GM19397 (cell line): ENCODE results near the gene DAND5.
A peak's percentile ranks its signal among the peaks of the same experiment; 100 is the strongest.
"Not testable (repeated sequence)": the region's sequence is repeated elsewhere in the genome, so short reads cannot be mapped to it uniquely, and the experiment has no call there.

ENCODE experiments used
- ATAC-seq: cut with Tn5 transposase; IDR thresholded peaks from one replicate; pipeline ENCODE4 v1.9.1; 2021; ENCODE audit warnings: mild to moderate bottlenecking, moderate library complexity; ENCODE audit not compliant: unreplicated experiment

Gene DAND5

DNA sequence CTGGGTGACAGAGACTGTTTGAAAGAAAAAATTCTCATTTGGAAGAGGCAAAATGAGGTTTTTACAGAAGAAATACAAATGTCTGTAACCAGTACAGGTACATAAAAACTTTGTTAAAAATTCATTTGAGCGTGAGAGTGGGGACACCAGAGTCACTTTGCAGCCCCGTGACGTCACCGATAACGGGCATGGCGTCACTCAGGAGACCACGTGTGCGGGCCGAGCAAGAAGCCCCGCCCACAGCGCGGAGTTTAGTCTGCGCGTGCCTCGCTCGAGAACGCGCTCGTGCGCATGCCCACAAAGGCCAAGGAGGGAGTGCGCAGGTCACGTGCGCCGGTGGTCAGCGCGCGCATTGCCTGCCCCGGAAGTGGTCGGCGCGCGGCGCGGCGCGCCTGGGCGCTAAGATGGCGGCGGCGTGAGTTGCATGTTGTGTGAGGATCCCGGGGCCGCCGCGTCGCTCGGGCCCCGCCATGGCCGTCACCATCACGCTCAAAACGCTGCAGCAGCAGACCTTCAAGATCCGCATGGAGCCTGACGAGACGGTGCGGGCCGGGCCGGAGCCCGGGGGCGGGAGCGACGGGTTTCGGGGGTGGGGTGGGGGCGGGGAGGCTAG lies 23.8 kb upstream of the DAND5 start, which contains the start of gene RAD23A:
Gene RAD23A (plus strand): TSS at position 384 of the 613 bp plus-strand sequence. CDS start 87 bp downstream, at position 471.
- peak; percentile 81 for ATAC-seq

DNA sequence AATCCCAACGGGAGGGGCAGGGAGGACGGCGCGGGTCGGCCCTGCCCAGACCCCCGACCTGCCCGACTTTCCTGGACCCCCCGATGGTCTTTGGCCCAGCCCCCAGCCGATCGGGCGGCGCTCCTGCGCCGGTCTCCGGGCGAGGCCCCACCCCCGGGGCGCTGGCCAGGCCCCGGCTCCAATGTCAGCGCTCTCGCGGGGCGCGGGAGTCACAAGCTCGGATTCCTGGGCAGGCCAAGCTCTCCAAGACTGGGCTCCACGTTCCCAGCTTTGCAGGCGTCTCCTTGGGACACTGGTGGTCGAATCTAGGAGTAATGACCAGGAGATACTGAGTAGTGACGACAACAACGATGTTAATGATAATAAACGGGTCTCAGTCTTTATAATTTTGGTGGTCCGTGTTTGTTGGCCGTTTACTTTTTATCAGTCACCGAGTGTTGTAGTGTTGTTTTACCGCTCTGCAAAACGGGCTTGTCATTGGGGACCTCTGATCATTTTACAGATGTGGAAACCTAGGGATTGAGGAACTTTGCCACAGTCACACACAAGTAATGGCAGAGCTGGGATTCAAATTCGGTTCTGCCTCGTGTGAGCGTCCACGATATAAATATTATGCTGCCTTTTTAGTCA lies 23.2 kb upstream of the DAND5 start:
- ATAC-seq = peak; percentile 41

DNA sequence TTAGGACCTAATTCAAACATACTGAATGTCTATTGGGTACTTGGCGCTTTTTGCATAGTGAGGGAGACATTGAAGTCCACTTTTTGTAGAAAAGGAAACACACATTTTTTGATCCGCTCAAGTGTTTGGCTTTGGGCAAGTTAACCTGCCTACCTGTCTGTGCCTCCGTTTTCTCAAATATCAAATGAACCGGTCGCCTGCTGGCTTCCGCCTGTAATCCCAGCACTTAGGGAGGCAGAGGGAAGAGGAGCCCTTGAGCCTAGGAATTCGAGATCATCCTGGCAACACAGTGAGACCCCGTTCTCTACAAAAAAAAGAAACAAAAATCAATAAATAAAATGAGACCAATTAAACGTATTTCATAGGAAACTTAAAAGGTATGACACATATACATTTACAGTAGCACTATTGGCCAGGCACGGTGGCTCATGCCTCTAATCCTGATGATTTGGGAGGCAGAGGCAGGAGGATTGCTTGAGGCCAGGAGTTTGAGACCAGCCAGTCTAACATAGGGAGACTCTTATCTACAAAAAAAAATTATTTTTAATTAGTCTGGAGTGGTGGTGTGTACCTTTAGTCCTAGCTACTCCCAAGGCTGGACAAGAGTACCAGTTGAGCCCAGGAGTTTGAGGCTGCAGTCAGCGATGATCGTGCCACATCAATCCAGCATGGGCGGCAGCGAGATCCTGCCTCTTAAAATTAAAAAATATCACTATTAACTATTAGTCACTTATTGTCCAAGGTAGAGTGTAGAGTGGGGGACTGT lies 22.5 kb upstream of the DAND5 start:
- no peak for ATAC-seq

DNA sequence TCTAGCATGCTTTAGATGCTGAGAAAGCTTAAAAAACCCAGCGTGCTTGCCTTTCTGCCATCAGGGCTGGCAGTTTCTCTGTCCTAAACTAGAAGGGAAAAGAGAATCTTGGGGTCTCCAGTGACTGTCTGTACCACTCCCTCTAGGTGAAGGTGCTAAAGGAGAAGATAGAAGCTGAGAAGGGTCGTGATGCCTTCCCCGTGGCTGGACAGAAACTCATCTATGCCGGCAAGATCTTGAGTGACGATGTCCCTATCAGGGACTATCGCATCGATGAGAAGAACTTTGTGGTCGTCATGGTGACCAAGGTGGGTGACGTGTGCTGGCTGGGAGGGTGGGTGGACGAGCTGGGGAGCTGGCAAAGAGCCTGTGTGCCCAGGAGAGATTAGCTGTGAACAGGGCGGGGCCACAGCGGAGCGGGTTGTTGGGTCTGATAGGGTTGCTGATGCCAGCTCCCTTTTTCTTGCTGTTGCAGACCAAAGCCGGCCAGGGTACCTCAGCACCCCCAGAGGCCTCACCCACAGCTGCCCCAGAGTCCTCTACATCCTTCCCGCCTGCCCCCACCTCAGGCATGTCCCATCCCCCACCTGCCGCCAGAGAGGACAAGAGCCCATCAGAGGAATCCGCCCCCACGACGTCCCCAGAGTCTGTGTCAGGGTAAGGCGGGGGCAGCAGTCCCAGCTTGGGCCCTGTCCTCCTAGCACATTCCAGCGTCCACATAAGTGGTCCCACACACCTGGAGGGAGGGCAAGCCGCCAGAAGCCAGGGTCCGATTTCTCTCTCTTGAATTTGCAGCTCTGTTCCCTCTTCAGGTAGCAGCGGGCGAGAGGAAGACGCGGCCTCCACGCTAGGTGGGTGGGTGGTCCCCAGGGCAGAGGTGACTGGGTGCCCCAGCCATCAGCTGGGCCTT lies 21.4 kb upstream of the DAND5 start:
- ATAC-seq = no peak

DNA sequence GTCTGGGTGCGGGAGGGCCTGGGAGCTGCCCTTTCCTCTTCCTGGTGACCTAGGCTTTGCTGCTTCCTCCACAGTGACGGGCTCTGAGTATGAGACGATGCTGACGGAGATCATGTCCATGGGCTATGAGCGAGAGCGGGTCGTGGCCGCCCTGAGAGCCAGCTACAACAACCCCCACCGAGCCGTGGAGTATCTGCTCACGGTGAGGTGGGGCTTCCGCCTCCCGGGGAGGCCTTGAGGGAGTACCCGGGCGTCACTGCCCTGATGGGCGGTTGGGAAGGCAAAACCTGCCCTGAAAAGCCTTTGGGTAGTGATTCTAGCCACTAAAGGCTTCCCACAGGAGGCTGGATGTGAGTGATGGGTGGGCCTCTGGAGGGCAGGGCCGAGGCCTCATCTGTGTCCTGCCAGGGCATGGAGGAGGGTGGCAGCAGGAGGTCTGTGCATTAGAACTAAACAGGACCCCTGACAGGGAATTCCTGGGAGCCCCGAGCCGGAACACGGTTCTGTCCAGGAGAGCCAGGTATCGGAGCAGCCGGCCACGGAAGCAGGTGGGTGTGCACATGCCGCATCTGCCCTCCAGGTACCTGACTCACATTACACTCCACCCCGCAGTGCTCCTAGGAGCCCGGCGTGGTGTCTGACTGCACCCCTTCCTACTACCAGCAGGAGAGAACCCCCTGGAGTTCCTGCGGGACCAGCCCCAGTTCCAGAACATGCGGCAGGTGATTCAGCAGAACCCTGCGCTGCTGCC lies 20.6 kb upstream of the DAND5 start:
- ATAC-seq = no peak

DNA sequence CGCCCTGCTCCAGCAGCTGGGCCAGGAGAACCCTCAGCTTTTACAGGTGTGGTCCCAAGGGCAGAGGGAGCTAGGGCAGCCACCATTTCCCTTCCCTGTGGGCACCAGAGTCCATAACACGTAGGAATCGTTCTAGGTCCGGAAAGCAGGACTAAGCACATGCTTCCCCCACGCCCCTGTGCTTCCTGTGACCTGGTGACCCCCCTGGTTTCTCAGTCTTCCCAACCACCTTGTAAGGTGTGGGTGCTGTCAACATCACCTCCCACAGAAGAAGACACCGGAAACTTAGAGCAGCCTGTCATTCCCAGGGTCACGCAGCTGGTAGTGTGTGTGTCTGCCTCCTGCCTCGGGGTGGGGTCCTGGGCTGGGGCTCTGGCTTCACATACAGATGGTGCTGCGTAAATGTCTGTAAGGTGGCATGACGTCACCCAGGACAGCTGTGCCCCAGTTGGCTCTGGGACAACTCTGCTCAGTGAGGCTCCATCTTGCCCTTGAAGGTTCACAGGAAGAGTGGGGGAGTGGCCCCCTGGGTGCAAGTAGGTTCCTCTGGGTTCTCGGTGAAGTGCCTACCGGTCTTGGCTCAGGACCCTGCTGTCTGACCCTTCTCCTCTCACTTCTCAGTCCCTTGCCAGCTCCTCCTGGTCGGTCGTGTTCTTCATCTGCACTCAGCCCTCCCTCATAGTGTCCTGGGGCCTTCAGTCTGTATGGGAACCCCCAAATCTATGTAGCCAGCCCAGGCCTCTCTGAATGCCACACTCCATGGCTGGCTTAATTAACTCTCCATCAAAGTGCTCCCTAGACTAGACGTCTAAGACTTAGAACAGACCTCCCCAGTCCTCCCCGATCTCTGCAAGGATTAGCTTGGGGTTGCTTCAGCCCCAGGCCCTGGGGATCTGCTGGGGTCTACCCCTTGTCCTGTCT lies 19.8 kb upstream of the DAND5 start:
- no peak for ATAC-seq

DNA sequence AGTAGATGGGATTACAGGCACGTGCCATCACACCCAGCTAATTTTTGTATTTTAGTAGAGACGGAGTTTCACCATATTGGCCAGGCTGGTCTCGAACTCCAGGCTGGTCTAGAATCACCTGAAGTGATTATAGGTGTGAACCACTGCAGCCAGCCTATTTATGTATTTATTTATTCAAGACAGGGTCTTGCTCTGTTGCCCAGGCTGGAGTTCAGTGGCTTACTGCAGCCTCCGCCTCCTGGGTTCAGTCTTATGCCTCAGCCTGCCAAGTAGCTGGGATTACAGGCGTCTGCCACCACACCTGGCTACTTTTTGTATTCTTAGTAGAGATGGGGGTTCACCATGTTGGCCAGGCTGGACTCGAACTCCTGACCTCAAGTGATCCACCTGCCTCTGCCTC lies 17.3 kb upstream of the DAND5 start:
- ATAC-seq = not testable (repeated sequence)

DNA sequence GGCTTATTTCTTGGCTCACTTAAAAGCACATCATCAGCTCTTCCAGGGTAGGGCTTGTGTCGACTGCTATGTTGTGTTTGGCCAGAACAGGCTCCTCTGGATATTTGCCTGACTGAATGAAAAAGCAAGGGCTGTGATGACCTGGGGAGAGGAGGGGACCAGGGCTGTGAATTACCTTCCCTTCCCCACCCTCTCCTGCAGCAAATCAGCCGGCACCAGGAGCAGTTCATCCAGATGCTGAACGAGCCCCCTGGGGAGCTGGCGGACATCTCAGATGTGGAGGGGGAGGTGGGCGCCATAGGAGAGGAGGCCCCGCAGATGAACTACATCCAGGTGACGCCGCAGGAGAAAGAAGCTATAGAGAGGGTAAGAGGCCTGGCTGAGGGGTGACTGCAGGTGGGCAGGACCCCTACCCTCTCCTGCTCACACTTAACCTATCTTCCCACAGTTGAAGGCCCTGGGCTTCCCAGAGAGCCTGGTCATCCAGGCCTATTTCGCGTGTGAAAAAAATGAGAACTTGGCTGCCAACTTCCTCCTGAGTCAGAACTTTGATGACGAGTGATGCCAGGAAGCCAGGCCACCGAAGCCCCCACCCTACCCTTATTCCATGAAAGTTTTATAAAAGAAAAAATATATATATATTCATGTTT lies 16.8 kb upstream of the DAND5 start:
- no peak for ATAC-seq

DNA sequence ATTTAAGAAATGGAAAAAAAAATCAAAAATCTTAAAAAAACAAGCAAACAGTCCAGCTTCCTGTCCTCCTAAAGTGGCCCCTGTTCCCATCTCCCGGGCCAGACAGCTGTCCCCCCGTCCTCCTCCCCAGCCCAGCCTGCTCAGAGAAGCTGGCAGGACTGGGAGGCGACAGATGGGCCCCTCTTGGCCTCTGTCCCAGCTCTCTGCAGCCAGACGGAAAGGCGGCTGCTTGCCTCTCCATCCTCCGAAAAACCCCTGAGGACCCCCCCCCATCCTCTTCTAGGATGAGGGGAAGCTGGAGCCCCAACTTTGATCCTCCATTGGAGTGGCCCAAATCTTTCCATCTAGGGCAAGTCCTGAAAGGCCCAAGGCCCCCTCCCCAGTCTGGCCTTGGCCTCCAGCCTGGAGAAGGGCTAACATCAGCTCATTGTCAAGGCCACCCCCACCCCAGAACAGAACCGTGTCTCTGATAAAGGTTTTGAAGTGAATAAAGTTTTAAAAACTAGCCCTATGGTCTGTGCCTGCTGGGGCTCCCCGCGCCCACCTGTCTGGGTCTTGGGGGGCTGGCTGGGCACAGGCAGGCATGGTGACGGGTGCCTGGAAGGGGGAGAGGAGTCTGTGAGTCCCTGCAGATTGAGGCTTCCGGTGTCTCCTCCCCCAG lies 16.1 kb upstream of the DAND5 start:
- ATAC-seq = no peak

DNA sequence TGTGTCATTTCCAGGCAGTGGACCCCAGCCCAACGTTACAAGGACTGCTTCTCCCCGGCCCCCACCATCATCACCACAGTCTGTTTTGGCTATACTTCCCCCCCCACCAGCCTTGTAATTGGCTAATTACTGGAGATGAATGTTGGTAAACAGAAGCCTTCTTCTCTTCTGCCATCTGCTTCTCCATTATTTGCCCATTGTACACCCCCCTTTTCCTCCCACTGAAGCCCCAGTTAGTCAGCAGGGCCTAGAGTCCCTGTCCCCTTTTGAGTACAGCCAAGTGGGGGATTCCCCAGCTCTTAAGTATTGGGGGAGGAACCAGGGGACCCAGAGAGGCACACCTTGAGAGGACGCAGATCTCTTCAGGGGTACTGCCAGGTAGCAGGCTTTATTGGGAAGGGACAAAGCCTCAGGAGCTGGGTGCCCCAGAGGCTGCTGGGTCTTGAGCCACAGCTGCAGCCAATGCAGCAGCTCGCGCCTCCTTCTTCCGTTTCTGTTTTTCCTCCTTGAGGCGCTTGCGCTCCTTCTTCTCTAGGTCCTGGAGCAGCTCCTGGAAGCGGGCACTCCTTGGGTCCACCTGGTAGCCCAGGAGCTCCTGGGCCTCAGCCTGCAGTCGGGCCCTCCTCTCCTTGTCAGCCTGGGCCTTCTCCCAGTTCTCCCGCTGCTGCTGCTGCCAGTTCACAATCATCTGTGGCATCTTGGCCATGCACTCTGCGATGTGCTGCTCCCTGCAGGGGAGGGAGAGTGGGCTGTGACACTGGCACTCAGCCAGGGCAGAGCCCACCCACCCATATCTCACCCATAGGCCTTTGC lies 15.4 kb upstream of the DAND5 start:
- no peak for ATAC-seq

DNA sequence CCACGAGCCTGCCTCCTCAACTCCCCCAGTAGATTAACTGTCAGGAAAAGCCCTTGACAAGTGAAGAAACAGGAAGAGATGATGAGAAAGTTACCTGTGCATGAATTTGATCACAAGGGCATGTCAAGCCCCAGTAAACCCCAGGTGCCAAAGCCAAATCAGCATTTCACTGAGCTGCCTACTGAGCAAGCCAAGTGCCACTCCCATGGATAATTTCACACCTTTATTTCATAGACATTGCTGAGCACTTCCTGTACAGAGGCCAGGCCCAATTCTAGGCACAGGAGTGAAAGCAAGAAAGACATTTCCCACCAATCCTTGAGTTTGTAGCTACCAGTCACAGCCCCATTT lies 14.8 kb upstream of the DAND5 start:
- ATAC-seq = no peak

DNA sequence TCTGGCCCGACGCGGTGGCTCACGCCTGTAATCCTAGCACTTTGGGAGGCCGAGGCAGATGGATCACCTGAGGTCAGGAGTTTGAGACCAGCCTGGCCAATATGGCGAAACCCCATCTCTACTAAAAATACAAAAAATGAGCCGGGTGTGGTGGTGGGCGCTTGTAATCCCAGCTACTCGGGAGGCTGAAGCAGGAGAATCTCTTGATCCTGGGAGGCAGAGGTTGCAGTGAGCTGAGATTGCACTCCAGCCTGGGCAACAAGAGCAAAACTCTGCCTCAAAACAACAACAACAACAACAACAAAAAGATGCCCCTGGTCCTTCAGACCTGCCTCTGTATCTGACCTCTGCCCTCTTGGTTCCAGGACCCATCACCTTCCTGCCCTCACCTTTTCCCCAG lies 13.8 kb upstream of the DAND5 start:
- not testable (repeated sequence) for ATAC-seq

DNA sequence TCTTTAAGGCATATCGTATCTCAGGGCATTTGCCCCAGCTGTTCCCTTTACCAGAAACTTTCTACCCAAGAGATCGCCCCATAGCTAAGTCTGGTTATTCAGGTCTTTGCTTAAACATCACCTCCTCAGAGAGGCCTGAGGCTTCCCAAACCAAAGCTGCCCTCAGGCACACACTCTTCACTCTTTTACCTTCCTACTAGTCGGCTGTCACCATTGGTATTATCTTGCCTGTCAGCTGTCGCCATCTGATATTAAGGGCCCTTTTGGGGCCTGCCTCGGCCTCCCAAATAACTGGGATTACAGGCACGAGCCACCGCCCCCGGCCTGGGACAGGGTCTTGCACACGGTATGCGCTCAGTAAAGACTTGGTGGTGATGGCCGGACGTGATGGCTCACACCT lies 13.4 kb upstream of the DAND5 start:
- ATAC-seq = no peak

DNA sequence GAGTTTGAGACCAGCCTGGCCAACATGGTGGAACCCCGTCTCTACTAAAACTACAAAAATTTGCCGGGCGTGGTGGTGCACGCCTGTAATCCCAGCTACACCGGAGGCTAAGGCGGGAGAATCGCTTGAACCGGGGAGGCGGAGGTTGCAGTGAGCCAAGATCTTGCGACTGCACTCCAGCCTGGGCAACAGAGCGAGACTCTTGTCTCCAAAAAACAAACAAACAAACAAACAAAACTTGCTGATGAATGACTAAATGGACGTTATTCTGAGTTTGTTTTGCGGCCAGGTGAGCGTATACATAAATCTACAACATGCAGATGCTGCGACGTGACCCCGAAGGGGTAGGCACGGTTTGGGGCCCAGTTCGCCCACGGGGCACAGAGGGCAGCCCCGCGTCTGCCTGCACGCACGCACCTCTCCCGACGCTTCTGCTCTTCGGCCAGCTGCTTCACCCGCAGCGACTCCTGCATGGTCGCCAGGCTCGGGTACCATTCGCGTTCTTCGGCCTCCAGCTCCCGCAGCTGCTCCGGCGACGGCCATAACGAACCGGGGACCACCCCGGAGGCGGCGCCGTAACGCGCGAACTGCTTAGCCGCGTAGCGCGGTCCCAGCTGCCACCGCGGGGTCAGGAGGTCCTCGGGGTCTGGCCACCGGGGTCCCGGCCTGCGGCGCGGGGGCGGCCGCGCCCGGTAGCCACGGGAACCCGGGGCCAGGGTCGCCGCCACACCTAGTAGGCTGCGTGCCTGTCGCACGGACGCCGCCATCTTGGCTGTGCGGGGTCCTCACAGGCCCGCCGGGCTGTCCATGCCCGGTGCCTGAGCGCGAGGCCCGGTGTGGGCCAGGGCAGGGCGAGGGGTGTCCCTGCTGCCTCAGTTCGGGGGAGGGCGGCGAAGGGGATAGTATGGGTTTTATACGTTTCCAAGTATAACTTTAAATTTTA lies 12.7 kb upstream of the DAND5 start, which contains the start of gene GADD45GIP1:
Gene GADD45GIP1 (minus strand): TSS at position 778 of the 943 bp plus-strand sequence. CDS start 11 bp downstream, at position 767.
- peak; percentile 87 for ATAC-seq

DNA sequence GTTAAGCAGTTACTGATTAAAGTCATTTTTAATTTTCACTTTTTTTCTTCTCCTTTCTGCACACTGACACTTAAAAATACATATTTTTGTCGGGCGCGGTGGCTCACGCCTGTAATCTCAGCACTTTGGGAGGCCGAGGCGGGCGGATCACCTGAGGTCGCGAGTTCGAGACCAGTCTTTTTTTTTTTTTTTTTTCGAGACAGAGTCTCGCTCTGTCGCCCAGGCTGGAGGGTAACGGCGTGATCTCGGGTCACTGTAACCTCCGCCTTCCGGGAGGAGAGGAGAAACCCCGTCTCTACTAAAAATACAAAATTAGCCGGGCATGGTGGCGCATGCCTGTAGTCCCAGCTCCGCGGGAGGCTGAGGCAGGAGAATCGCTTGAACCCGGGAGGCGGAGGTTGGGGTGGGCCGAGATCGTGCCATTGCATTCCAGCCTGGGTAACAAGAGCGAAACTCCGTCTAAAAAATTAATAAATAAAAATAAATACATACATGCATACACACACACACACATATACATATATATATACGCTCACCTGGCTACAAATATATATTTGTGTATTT lies 11.9 kb upstream of the DAND5 start:
- not testable (repeated sequence) for ATAC-seq

DNA sequence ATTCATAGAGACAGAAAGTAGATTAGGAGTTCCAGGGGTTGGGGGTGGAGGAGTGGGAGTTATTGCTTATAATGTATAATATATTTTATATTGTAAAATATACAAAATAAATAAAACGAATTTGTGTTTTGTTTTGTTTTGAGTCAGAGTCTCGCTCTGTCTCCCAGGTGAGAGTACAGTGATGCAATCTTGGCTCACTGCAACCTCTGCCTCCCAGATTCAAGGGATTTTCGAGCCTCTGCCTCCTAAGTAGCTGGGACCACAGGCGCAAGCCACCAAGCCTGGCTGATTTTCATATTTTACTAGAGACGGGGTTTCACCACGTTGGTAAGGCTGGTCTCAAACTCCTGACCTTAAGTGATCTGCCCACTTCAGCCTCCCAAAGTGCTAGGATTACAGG lies 9.9 kb upstream of the DAND5 start:
- no peak for ATAC-seq
